AG04450 (cell line): Measurements from ENCODE around the gene NOX4. TPM values are rescaled to one million over a fixed set of nuclear protein-coding genes. Genes with fewer than 3 reads are reported as not detected.
A peak's percentile ranks its signal among the peaks of the same experiment; 100 is the strongest.

Experiments used
- CTCF ChIA-PET: fragments of 300-600, 350-600 bp; formaldehyde crosslinking; extraction: SDS; loops from one replicate; lab custom pipeline; 2022; ENCODE audit warnings: antibody characterized with exemption, inconsistent platforms; lab: Charles Lee
- POLR2A ChIA-PET: fragments of 350-600 bp; formaldehyde crosslinking; extraction: SDS; loops from one replicate; lab custom pipeline; 2021; ENCODE audit warnings: antibody characterized with exemption, inconsistent platforms; lab: Yijun Ruan, JAX
- DNase-seq: peaks from one replicate; pipeline ENCODE4 v3.0.0-alpha.2; 2011; ENCODE audit warnings: low read depth, low spot score
- H3K27ac ChIP-seq: one replicate; pipeline ENCODE4 v1.5.1; 2012; ENCODE audit warnings: low read depth, low read length, control low read depth
- H3K27me3 ChIP-seq: one replicate; pipeline ENCODE4 v1.6.0; 2012; ENCODE audit warnings: low read length; ENCODE audit not compliant: control insufficient read depth, insufficient read depth
- H3K4me3 ChIP-seq: 2 replicates; pipeline ENCODE4 v1.5.1; 2011; ENCODE audit warnings: mild to moderate bottlenecking, low read depth, low read length, control low read depth
- H3K9me3 ChIP-seq: 2 replicates; pipeline ENCODE4 v1.5.1; 2012; ENCODE audit warnings: low read length; ENCODE audit not compliant: control insufficient read depth, insufficient read depth
- CTCF ChIP-seq: IDR thresholded peaks from 2 replicates; pipeline ENCODE4 v1.5.1; 2011; ENCODE audit warnings: low read depth, low read length, control low read depth, inconsistent platforms
- polyA minus RNA-seq: library from RNA; depleted of rRNA, polyadenylated mRNA; stranded (reverse); fragments of >200 nt; gene quantifications from 2 replicates; pipeline ENCODE4 v1.2.3, GENCODE V29; 2011; rRNA and poly(A)+ RNA removed
- polyA plus RNA-seq: library from polyadenylated mRNA; depleted of rRNA; stranded (reverse); fragments of >200 nt; gene quantifications from 2 replicates; pipeline ENCODE4 v1.2.3, GENCODE V29; 2011; rRNA removed

The NOX4 gene
- polyA plus RNA-seq (3.9 and 5.1 TPM in 2 replicates), polyA minus RNA-seq (7.3 and 11.6 TPM in 2 replicates)

GRCh38 chr11:89490981-89491690, at the start of gene NOX4:
Gene NOX4, minus strand, starts transcription at chr11:89491375. Its CDS starts 129 bp downstream, at chr11:89491246.
- peak within 1 kb of the TSS; percentile 50 for H3K27ac ChIP-seq
- ChIA-PET CTCF (interaction anchor here (0.6 to 1.2 kb wide), 2 partner anchors 86 to 124 kb away, joined by 3 read pairs; no protein-coding TSS in a partner anchor), POLR2A (interaction anchor here (1.3 kb wide), 1 partner anchor 17 kb away, joined by 3 read pairs; no protein-coding TSS in a partner anchor)
- H3K9me3 ChIP-seq, result no peaks in the 10 kb centered on the region
- H3K27me3 ChIP-seq, result no peaks in the 10 kb centered on the region
- DNase-seq, result no peak
- H3K4me3 ChIP-seq, result peak within 1 kb of the TSS; percentile 63
- no peak for TF ChIP-seq CTCF

DNA sequence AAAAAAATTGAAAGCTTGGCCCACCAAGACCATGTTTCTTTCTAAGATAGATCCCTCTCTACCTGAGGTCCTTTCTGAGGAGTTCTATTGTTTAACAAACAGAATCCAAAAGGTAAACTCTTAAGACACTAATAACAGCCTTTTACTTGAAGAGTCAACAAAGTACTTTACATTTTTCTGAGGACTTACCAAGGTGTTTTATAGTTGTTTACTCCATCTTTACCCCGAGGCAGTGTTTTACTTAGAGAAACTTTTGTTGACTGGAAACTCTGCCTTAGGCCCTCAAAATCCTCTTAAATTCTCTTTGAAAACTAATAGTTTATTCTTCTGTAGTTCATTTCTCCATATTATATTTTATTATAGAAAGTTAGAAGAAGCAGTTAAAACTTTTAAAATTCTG, 49.7 kb upstream of the NOX4 start:
- no peak for DNase-seq
- no peak for TF ChIP-seq CTCF
- ChIA-PET CTCF (interaction anchor here (0.6 kb wide), 1 partner anchor 76 kb away, joined by 3 read pairs; no protein-coding TSS in a partner anchor), POLR2A (no interaction called here)
- Histone ChIP-seq H3K4me3 (no peak overlapping the region), H3K9me3 (no peaks in the 10 kb centered on the region), H3K27ac (no peak overlapping the region), H3K27me3 (no peaks in the 10 kb centered on the region)

- CTCF ChIA-PET, result interaction anchor here (0.6 kb wide), 2 partner anchors 180 to 307 kb away, joined by 3 to 4 read pairs; no protein-coding TSS in a partner anchor
- POLR2A ChIA-PET, result no interaction called here
- Histone ChIP-seq H3K4me3 (no peak overlapping the region), H3K27ac (no peak overlapping the region), H3K9me3 (no peaks in the 10 kb centered on the region), H3K27me3 (no peaks in the 10 kb centered on the region)
- no peak for TF ChIP-seq CTCF
- DNase-seq, result no peak
Observed at GRCh38 chr11:89537936-89538335, 46.8 kb upstream of the NOX4 start.

- H3K4me3 ChIP-seq, result no peak overlapping the region
- no peaks in the 10 kb centered on the region for H3K9me3 ChIP-seq
- no peak overlapping the region for H3K27ac ChIP-seq
- DNase-seq, result no peak
- no peaks in the 10 kb centered on the region for H3K27me3 ChIP-seq
- CTCF ChIA-PET, result no interaction called here
- TF ChIP-seq CTCF, result no peak
- POLR2A ChIA-PET, result no interaction called here
Observed at GRCh38 chr11:89536926-89537325, 45.8 kb upstream of the NOX4 start.

- H3K27ac ChIP-seq, result no peak overlapping the region
- ChIA-PET POLR2A (no interaction called here), CTCF (interaction anchor here (0.7 kb wide), 1 partner anchor 9 kb away, joined by 3 read pairs; no protein-coding TSS in a partner anchor)
- no peaks in the 10 kb centered on the region for H3K9me3 ChIP-seq
- DNase-seq, result no peak
- H3K4me3 ChIP-seq, result no peak overlapping the region
- H3K27me3 ChIP-seq, result no peaks in the 10 kb centered on the region
- TF ChIP-seq CTCF, result no peak
Observed at GRCh38 chr11:89535221-89535620, 44.0 kb upstream of the NOX4 start.
